ENCODE measurements around the gene ASB1.
"Not testable (repeated sequence)": the region's sequence is repeated elsewhere in the genome, so short reads cannot be mapped to it uniquely, and the experiment has no call there.

ASB1 gene

DNA sequence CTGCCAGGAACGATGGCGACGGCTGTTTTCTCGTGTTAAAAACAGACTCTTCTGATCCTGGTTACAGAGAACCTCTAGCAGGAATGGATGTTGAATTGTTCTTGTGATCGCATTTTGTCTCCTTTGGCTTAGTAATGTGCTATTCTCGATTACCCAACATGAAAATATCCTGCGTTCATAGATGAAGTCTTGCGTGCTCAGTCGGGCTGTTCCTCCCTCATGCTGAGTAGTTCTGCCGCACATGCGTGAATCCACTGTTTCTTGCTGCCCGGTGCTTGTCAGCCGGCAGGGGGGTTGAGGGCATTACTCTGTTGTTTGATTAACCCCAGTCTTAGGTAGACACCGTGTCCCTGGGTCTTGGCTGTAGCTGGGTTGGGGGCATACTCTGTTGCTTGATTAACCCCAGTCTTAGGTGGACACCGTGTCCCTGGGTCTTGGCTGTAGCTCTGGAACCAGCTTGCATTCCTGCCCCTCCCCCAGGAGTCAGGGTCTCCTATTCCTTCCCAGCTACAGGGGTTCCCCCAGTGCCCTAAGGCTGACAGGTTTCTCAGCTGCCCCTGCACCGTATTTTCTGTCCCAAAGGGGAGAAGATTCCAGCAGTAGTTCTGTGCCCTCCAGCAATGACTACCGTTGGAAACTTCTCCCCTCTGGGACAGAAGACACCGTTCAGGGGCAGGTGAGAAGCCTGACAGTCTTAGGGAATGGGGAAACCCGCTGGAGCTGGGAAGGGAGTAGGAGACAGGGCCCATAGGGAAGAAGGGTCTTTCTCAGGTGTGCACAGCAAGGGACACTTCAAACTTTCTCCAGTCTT lies 22.1 kb upstream of the ASB1 start:
- no peak for DNase-seq (ENCODE audit: low spot score)

DNA sequence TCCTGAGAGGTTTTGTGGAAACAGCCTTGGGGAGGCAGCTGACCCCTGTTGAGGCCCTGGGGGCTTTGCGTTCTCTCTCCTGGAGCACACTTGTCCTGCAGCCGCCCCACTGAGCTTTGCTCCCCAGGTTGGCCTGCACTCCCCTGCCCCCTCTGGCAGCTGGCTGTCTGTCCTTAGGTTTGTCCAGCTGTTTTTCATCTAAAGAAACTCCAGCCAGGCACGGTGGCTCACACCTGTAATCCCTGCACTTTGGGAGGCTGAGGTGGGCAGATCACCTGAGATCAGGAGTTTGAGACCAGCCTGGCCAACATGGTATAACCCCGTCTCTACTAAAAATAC lies 21.5 kb upstream of the ASB1 start:
- not testable (repeated sequence) for DNase-seq (ENCODE audit: low spot score)

DNA sequence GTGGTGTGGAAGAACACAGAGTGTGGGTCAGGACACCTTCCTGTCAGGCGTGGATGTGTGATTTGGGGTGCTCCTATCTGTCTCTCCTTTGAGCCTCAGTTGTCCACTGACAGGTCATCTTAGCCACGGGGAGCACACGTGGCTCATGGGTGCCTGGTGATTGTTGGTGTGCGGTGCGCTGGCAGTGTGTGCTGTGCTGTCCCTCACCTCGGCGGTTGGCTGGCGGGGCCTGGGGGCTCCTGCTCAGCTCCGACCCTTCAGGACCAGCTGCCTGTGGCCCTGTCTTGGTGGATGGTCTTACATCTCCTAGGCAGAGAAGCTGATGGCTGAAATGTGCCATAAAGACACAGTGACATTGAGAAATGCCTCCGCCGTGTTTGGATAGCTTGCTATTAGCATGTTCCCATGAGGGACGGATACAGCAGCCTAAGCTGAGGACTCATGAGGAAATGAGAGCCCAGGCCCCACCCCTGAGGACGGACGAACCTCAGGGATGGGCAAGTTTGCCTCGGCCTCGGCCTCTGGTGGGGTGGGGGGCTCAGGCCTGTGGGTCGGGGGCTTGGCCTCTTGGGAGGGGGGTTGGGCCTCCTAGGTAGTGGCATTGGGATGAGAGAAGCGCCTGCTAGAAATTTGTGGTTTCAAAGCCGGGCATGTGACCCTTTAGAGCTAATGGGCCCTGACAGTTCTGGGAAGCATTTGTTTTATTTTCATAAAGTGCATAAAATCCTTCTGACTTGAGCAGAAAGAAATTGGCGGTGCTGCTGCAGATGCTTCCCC lies 20.3 kb upstream of the ASB1 start:
- no peak for DNase-seq (ENCODE audit: low spot score)

DNA sequence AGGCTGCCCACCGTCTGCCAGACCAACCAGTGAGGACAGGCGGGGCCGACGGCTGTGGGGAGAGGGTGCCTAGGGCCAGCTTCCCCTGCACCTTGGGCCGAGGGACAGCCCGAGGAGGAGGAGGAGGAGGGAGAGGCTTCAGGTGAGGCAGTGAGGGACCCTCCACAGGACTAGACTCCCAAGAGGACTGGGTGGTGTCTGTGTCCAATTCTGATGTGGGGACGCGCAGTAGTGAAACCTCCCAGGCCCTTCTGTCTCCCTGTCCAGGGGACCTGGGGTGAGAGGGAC lies 19.8 kb upstream of the ASB1 start:
- no peak for DNase-seq (ENCODE audit: low spot score)

DNA sequence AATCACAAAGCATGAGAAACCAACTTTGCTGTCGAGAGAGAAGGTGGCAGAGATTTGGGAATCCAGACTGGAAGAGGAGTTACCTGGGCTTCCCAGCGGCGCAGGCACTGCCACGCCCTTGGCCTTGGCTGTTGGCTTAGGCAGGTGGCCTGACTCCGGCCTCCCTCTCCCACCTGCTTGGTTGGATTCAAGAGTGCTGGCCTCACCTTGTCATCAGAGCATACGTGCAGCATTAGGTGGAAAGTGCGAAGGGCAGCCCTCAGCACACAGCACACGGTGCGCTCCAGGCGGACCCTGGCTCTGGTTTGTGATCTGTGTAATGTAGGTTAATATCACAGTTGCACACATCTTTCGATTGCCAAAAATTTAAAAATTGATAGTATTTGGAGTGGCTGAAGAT lies 19.2 kb upstream of the ASB1 start:
- no peak for DNase-seq (ENCODE audit: low spot score)

DNA sequence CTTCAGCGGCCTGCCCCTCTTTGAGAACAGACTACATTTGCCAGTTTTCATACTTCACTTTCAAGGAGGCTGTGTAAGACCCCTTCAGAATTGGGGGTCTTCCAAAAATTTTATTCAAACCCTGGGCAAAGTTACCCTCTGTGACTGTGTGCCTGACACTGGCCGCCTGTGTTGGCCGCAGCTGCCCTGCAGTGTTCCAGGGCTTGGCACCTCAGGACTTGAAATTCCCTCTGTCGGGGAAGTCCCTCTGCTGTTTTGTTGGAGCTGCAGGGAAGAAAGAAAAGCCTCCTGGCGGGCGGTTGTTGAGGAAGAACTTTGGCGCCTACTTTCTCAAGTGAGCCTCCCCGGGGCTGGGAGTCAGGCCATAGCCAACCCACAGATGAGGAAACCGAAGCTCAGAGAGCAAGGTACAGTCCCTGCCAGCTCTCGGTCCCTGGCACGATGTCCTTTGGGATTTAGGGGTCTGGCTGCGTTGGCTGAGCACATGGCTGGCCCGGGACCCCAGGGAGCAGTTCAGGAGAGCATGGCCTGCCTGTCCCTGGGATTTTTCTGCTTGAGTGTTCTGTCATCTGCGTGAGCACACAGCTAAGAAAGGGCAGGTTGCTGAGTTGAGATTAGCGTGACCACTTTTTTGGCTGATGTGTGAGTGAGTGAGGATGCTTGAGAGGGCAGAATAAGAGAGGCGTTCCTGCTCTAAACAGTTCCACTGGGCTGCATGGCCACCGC lies 17.9 kb upstream of the ASB1 start:
- DNase-seq (ENCODE audit: low spot score): no peak

DNA sequence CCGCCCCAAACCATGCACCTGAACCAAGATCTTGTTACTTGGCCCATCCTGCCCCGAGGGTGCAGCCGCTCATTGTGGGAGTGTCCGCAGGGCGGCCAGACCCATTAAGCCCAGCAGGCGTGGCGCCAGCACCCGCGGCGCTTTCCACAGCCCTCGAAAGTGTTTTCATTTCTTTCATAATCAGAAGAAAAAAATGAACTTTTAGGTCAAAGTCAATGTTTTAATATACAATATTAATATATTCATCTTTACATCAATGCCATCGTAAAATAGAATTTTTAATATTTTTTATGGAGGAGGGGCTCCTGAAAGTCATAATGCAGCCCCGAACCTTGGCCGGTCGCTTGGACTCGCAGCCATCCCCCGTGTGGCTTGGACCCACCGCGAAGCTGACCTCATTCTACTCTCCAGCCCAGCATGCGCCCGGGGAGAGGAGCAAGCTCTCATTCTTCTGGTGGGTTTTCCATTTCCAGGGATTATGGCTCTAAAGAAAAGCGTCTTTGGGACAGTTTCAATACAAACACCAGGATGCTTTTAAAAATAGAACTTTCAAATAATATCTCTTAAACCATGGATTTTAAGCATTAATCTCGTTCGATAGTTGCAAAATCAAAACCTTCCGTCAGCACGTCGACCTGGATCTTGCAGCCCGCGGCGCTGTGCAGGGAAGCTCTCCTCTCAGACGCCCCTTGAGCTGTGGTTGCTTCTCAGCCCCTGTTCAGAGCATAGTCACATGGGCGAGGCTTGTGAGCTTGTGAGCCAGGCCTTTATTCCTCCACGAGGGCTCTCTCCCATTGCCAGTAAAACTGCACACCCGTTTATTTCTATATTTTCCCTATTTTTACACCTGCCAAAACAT lies 17.2 kb upstream of the ASB1 start:
- DNase-seq (ENCODE audit: low spot score): no peak

DNA sequence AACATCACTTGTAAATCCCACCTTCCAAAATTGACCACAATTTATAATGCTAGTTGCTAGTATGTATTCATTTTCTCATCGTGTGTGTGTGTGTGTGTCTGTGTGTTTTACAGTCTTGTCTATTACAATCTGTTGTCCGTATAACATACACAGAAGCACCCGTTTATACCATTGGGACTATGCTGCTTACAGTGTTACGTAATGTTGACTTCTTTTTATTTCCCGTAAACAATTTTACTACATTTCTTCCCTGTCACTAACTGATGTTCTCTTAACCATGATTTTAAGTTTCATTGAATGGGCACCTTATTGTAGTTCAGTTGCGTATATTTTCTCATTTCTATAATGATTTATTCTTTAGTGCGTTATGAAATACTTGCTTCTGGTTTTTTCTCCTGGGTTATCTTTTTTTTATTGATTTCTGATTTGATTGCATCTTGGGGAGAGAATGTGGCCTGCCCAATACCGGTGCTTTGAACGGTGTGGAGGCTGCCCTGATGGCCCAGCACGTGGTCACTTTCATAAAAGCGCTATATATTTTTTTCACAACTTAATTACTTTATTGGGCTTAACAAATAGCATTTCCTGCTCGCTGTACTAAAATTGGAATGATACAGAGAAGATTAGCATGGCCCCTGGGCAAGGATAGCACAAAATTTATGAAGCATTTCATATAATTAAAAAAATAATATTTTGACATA lies 14.5 kb upstream of the ASB1 start:
- DNase-seq (ENCODE audit: low spot score): no peak

DNA sequence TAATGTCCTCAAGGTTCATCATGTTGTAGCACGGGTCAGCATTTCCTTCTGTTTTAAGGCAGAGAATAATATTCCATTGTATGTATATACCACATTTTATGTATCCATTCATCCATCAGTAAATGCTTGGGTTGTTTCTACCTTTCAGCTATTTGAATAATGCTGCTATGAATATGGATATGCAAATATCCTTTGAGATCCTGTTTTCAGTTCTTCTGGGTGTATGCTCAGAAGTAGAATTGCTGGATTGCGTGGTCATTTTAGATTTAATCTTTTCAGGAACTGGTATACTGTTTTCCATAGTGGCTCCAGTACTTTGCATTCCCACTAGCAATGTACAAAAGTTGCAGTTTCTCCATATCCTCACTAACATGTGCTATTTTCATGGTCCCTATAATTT lies 13.4 kb upstream of the ASB1 start:
- no peak for DNase-seq (ENCODE audit: low spot score)

DNA sequence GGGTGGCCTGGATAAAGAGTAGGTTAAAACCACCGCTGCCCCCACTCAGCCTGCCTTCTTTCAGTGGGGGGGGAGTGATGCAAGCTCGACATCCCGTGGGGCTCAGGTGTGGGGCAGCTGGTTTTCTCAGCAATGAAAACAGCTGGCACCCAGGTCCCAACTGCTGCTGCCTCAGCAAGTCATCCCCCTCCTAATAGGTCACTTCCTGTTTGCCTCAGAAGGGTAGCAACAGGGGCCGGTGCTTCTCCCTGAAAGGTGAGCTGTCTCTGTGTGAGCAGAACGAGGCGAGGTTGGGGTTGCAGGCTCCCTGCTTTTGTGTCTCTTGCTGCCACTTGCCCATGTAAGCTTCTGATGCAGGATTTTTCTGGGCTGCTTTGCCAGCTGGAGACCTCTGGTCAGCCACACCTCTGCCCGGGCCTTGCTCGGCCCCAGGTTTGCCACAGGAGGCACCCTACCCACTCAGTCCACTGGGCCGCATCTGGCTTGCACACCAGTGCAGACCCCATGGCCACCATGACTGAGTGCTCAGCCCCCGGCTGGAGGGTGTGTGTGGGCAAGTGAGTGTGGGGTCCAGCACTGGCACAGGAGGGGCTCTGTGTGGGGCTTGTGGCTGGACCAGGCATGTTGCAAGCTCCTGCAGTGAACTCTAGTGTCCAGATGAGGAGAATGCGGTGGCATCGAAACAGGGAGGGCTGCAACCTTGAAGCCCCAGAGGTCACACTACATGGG lies 11.5 kb upstream of the ASB1 start:
- no peak for DNase-seq (ENCODE audit: low spot score)

DNA sequence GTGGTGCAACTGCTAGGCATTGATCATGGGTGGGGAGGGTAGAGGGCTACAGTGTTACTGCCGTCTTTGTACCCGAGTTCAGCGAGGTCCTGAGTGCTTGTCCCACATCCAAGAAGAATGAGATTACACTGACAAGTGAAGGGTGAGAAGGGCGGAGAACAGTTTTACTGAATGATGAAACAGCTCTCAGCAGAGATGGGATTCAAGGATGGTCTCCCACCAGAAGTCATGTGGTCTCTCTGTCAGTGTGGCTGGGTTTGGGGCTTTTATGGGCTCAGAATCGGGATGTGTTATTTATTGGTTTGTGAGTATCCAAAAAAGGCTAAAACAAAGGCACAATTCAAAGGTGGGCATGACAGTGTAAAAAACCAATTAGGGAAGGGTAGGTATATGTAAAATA lies 10.8 kb upstream of the ASB1 start:
- no peak for DNase-seq (ENCODE audit: low spot score)

DNA sequence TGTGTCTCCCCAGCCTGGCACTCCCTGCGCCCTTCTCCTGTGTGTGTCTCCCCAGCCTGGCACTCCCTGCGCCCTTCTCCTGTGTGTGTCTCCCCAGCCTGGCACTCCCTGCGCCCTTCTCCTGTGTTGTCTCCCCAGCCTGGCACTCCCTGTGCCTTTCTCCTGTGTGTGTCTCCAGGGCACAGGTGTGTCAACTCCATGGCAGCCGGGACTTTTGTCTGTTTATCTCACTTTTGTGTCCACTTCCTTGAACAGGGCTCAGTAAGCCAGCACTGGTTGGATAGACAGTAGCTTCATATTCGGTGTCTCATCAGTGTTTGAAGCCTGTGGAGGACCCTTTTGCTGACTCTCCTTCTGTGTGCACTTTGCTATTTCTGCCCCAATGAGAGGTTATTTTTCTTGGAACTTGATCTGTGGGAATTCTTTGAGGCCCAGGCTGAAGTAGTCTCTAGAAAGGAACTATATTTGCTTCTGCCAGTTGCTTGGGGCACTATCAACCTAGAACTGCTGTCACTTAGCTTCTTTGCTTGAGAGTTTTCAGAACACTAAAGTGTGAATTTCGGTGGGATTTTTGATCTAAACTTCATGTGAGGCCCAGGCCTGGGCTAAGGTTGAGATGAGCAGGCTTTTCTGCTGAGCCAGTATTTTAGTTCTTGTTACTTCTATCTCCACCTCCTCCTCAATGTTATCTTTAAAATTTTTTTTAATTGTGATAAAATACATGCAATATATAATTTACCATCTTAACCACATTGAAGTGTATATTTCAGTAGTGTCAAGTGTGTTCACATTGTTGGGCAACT lies 8.3 kb upstream of the ASB1 start:
- DNase-seq (ENCODE audit: low spot score): no peak

DNA sequence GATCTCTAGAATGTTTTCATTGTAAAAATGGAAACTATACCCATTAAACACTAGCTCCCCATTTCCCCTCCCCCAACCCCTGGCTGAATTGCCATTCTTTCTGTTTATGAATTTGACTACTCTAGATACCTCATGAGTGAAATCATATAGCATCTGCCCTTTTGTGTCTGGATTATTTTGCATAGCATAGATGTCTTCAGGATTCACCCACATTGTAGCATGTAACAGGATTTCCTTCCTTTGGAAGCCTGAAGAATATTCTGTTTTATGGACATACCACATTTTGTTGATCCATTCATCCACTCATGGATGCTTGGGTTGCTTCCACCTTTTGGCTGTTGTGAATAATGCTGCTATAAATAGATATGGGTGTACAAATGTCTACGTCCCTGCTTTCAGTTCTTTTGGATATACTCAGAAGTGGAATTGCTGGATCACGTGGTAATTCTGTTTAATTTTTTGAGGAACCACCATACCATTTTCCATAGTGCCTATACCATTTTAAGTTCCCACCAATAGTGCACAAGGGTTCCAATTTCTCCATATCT lies 7.7 kb upstream of the ASB1 start:
- no peak for DNase-seq (ENCODE audit: low spot score)

DNA sequence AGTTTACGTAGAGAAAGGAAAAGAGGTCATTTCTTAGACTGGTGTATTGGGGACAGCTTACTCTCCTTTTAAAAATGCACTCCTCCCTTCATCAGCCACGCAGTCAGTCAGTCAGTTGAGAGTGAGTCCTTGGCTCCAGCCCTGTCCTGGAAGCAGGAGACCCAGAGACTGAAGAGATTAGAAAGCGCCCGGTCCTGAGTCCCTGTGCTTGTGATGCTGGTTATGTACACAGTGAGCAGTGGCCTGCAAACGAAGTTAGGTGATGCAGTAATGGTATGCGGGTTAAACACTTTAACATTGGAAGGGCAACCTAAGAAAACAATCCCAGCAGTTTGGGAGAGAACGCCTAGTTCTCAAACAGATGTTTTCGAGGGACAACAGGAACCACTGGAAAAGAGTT lies 6.3 kb upstream of the ASB1 start:
- no peak for DNase-seq (ENCODE audit: low spot score)

DNA sequence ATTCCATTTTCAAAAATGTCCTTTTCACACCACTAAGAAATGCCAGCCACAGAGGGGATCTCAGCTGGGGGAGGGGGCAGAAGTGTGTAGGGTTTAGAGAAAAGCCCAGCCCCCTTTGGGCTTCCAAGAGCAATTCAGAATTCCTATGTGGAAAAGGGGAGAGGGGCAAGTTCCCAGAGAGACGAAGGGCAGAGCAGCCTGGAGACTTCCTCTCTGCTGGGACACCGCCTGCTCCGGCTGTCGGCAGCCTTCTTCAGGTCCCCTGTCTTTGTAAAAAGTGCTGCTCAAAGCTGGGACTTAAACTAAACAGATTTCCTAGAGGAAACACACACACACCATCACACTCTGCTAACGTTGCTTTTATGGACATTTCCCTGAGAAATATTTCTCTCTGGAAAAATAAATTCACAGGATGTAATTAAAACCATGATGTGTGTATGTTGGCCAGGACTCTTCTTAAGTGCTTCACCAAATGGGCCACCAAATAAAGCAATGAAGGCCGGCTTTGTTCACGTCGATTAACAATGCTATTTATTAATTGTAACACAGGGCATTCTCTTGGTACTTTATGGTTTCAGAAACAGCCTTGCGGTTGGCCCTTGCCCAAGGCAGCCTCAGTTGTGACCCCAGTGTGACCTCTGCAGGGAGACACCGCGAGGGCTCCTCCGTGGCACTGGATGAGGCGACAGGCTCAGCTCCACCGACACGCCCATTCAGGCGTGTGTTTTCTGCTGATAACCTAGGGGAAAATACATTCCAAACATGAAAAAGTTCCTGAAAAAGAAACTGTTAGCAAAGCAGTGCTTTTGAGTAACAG lies 5.6 kb upstream of the ASB1 start:
- DNase-seq (ENCODE audit: low spot score): no peak

DNA sequence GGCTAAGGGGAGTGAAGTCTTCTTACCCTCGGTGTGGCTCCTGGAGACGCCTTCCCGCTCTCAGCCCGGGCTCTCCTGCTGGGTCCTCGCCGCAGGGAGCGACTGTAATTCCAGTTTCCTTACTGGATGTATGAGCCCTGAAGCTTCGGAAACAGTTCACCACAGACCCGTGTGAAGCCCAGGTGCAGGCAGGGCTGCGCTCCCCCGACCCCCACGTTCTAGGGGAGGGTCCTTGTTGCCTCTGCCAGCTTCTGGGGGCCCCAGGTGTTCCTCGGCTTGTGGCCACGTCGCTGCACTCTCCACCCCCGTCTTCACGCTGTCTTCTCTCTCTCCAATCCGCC lies 5.1 kb upstream of the ASB1 start:
- DNase-seq (ENCODE audit: low spot score): no peak

DNA sequence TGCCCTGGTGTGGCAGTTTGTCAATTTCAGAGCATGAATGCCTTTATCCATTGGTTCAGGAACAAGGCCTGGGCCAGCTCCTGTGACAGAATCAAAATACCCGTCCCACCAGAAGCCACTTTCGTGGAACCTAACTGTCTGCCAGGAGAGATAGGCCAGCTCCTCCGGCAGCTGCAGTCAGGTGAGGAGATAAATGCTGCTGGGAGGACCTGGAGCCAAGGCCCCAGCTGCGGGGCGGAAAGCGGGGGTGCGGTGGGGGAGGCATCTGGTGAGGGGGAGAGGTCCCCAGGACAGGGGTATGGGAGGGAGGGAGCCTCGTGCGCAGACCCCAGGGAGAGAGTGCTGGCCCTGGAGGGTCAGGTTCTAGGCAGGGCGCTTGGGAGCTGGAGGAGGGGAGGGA lies 4.4 kb upstream of the ASB1 start:
- no peak for DNase-seq (ENCODE audit: low spot score)

DNA sequence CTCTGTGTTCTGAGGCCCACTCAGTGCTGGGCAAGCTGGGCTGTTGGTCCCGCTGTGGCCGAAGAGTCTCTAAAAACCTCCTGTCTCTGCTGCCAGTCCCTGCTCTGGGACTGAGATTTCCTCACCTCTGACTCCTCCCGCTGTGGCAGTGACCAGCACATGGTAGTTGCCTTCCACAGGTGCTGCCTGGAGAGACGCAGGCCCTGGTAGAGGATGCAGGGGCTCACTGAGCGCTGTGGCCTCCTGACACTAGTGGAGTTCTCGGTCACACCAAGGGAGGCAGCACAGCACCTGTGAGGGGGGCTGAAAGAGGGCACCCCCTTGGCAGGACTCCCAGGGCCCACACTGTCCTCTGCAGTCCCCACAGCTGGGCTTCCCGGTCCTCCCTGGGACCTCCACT lies 3.8 kb upstream of the ASB1 start:
- DNase-seq (ENCODE audit: low spot score): no peak
